22Rv1 (cell line): ENCODE data around the gene ACTR8.

Experiments
- CTCF ChIP-seq: fragments of 450-650 bp; IDR thresholded peaks from 2 replicates; pipeline ENCODE4 v1.5.1; 2017; ENCODE audit warnings: mild to moderate bottlenecking
- ZFX ChIP-seq: fragments of 450-650 bp; IDR thresholded peaks from 2 replicates; pipeline ENCODE4 v1.6.1; 2017; ENCODE audit warnings: antibody characterized with exemption, borderline replicate concordance

GRCh38 chr3:53822331-53822741, 59.6 kb downstream of the ACTR8 start:
- no peak for TF ChIP-seq CTCF
- TF ChIP-seq ZFX, result no peak
